GM12878 (cell line): ENCODE results near the gene C2orf92. TPM values are rescaled to one million over a fixed set of nuclear protein-coding genes. Genes with fewer than 3 reads are reported as not detected.

Experiments
- ASH2L ChIP-seq: fragments of 300-600, 200-600 bp; sonication (generic); IDR thresholded peaks from 2 replicates; pipeline ENCODE4 v1.6.1; 2017; ENCODE audit warnings: low read depth, mild to moderate bottlenecking, borderline replicate concordance
- MTA3 ChIP-seq: IDR thresholded peaks from 2 replicates; pipeline ENCODE4 v1.6.1; 2012; ENCODE audit warnings: low read length, inconsistent platforms, borderline replicate concordance
- SMAD5 ChIP-seq: IDR thresholded peaks from 2 replicates; pipeline ENCODE4 v1.6.1; 2016; ENCODE audit warnings: antibody characterized with exemption, low read depth
- SMARCA5 ChIP-seq: fragments of 450-650 bp; IDR thresholded peaks from 2 replicates; pipeline ENCODE4 v1.6.1; 2017; ENCODE audit warnings: mild to moderate bottlenecking
- ZZZ3 ChIP-seq: IDR thresholded peaks from 2 replicates; pipeline ENCODE4 v1.6.1; 2011; ENCODE audit warnings: low read depth; ENCODE audit not compliant: control insufficient read depth, insufficient read length
- polyA plus RNA-seq, 11 experiments: library from polyadenylated mRNA; depleted of rRNA in 4 of 11; unstranded in 6 of 11; stranded (reverse) in 5 of 11; fragments of >200 nt; fragmentation: Nextera tagmentation in 4 of 11; fragmentation: Illumina TruSeq in 1 of 11; extraction: Ambion mirVana in 4 of 11; extraction: Trizol in 1 of 11; gene quantifications; 1 replicate in 1 of 11; 2 replicates in 10 of 11; pipeline versions ENCODE4 v1.2.1 to v1.2.3, GENCODE V29; 2011 to 2016; ENCODE audit warnings: inconsistent platforms in 2 of 11, missing spikeins in 2 of 11, low read depth in 1 of 11
- total RNA-seq, 4 experiments: library from RNA; depleted of rRNA in 3 of 4; stranded (reverse); fragments of >200 nt in 3 of 4; fragmentation: Illumina TruSeq in 1 of 4; extraction: Trizol in 1 of 4; gene quantifications; 2 replicates each; pipeline versions ENCODE4 v1.2.1 to v1.2.3, GENCODE V29; 2013 to 2021
- TF ChIP-seq, protein P1 (sequence below): fragments of 450-650 bp; IDR thresholded peaks from 2 replicates; pipeline ENCODE4 v1.6.1; 2018; ENCODE audit warnings: borderline replicate concordance, mild to moderate bottlenecking; ENCODE audit not compliant: partially characterized antibody
- TF ChIP-seq, protein P2 (sequence below): fragments of 150-350 bp; IDR thresholded peaks from 2 replicates; pipeline ENCODE4 v1.6.1; 2016; ENCODE audit warnings: low read depth, low read length

The C2orf92 gene
- total and polyA plus RNA-seq, 10 of the 15 experiments (the other 5 are each of a cell fraction or from before 2014, with no cell fraction given), result 0.40 to 10.1 (median 3.7) TPM

DNA sequence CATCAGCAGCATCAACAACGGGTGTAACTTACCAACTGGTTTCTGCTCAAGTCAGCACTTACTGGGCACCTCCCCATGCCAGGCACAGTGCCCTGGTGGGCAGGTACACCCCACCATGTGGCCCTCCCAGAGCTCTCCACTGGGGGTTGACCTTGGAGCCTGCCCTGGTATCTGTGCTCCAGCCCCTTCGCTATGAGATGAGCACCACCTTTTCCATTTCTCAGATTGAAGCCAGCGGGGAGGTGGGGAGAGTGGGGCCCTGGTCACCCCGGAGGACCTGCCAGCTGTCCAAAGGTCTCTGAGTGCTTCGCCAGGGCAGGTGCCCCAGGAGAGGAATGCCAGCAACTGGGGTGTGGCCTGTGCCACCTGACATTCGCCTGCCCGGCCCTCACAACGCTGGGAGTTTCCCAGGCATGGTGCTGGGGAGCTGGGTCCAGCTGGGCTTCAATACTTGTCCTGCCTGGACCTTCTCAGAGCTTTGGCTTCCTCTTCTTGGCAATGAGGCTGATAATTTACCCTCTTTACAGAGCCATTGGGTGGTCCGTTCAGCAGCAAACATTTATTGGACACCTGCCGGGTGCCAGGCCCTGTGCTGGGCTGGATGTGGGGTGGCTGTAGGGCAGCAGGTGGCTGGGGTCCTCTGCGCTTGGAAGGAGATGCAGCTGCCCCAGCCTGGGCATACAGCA is 38.0 kb downstream of the C2orf92 start (continued):
- TF ChIP-seq, protein P1, sequence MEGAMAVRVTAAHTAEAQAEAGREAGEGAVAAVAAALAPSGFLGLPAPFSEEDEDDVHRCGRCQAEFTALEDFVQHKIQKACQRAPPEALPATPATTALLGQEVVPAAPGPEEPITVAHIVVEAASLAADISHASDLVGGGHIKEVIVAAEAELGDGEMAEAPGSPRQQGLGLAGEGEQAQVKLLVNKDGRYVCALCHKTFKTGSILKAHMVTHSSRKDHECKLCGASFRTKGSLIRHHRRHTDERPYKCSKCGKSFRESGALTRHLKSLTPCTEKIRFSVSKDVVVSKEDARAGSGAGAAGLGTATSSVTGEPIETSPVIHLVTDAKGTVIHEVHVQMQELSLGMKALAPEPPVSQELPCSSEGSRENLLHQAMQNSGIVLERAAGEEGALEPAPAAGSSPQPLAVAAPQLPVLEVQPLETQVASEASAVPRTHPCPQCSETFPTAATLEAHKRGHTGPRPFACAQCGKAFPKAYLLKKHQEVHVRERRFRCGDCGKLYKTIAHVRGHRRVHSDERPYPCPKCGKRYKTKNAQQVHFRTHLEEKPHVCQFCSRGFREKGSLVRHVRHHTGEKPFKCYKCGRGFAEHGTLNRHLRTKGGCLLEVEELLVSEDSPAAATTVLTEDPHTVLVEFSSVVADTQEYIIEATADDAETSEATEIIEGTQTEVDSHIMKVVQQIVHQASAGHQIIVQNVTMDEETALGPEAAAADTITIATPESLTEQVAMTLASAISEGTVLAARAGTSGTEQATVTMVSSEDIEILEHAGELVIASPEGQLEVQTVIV, result no peak
- no peak for TF ChIP-seq MTA3
- TF ChIP-seq SMARCA5, result no peak
- TF ChIP-seq ASH2L, result no peak
- TF ChIP-seq, protein P2, sequence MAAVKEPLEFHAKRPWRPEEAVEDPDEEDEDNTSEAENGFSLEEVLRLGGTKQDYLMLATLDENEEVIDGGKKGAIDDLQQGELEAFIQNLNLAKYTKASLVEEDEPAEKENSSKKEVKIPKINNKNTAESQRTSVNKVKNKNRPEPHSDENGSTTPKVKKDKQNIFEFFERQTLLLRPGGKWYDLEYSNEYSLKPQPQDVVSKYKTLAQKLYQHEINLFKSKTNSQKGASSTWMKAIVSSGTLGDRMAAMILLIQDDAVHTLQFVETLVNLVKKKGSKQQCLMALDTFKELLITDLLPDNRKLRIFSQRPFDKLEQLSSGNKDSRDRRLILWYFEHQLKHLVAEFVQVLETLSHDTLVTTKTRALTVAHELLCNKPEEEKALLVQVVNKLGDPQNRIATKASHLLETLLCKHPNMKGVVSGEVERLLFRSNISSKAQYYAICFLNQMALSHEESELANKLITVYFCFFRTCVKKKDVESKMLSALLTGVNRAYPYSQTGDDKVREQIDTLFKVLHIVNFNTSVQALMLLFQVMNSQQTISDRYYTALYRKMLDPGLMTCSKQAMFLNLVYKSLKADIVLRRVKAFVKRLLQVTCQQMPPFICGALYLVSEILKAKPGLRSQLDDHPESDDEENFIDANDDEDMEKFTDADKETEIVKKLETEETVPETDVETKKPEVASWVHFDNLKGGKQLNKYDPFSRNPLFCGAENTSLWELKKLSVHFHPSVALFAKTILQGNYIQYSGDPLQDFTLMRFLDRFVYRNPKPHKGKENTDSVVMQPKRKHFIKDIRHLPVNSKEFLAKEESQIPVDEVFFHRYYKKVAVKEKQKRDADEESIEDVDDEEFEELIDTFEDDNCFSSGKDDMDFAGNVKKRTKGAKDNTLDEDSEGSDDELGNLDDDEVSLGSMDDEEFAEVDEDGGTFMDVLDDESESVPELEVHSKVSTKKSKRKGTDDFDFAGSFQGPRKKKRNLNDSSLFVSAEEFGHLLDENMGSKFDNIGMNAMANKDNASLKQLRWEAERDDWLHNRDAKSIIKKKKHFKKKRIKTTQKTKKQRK, result no peak
- TF ChIP-seq SMAD5, result no peak
- TF ChIP-seq ZZZ3, result no peak
